ENCODE data around the gene HPSE.
"Not testable (repeated sequence)": the region's sequence is repeated elsewhere in the genome, so short reads cannot be mapped to it uniquely, and the experiment has no call there.

HPSE gene

DNA sequence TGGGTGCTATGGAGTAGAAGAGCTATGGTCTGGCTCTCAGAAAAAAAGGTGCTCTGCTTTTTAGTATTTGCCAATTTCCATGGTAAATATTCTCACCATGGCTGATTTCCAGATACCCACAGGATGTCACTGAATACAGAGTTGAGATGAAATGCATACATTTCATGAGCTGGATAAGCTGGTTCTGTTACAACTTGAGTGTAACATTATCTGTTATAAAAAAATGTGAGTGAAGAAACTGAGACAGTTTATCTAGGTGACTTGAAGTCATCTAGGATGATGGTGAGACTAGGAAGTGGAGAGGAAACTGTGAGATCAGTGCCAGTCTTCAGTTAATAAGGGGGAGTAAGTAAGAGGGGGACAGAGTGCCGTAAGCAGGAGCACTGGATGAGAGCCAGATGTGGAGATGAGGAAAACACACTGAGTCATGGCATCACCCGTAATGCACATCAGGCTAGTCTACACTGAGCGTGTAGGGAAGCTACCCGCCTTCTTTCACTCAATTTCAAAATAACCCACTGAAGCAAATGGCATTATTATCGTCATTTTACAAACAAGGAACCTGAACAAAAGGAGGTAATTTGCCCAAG is 5.0 kb downstream of the HPSE start:
- DNase-seq, result no peak

DNA sequence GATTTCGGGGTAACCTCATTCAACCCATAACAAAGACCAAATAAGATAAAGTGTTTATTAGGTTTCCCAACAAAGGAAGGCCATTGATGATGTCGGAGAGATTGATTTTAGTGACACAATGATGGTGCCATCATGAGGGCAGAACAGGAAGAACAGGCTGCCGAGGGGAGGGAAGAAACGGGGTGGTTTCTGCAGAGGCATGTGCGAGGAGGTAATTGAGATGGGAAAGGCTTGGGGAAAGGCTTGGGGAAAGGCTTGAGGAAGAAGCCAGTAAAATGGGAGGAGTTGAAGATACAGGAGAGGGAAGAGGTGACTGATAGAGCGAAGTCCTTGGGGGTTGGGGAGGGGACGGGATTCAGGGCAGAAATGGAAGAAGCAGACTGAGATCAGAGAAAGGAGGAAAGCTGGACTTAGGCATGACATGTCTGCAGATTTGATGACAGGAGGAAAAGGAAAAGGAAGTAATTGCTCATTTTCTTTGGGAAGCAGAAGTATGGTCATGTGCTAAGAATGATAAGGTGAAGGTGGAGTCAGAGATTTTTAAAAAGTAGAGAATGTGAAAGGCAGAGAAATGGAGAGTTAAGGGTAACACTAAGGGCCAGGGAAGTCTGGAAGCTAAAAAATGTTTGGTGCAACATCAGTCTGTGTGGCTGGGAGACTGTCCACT is 6.0 kb downstream of the HPSE start:
- DNase-seq, result no peak

- DNase-seq, result no peak
Measured at GRCh38 chr4:83326546-83326945, 8.1 kb downstream of the HPSE start.

DNA sequence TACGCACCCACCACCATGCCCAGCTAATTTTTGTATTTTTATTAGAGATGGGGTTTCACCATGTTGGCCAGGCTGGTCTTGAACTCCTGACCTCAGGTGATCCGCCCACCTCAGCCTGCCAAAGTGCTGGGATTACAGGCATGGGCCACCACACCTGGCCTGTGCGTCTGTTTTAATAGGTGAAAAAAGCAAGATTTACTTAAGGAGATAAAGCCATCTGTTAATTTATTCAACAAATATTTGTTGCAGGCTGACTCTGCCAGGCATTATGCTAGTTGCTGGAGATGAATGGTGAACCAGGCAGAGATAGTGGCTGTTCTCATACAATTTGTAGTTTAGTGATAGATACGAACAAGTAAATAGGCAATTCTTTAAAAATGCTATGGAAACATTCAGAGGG is 9.3 kb downstream of the HPSE start:
- DNase-seq, result not testable (repeated sequence)

GRCh38 chr4:83323136-83323535 is 11.5 kb downstream of the HPSE start:
- no peak for DNase-seq

- DNase-seq, result peak; percentile 61
Measured at GRCh38 chr4:83320548-83320947, 14.1 kb downstream of the HPSE start.

- DNase-seq, result no peak
Measured at GRCh38 chr4:83318666-83319065, 16.0 kb downstream of the HPSE start.

DNA sequence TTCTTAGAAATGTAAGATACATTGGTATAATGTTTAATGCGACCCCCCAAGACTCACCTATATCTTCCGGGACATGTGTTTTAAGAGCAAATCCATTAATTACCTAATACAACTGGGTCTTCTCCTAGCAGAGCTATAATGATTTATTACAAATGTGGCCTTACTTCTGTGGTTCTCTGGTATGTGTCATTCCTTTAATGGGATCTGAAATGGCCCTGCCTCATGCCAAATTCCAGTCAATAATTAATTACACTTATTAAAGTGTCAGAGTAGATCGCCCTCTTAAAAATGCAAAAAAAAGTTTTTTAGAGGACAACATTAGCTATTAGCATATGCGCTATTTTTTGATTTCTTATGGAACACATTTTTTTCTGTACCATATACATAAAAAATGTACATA is 17.0 kb downstream of the HPSE start:
- DNase-seq, result no peak

- no peak for DNase-seq
Measured at GRCh38 chr4:83316459-83317165, 18.0 kb downstream of the HPSE start.

- DNase-seq, result no peak
Measured at GRCh38 chr4:83315341-83315870, 19.2 kb downstream of the HPSE start.

DNA sequence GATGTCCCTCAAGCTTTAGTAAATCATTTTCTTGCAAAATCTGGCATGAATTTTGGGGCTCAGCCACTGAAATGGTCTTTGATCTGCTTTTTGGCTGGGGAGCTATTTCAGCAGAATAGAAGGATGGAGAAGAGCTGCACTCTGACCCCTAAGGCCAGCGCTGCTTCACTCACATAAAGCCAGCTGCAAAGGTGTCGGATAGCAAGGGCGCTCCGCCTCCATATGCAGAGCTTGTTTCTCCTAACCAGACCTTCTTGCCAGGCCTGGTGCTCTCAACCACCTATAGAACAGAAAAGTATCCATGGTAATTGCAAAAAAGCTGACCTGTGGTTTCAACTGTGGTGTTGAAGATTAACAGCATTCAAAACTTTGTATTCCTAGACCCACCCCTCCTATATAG is 26.0 kb downstream of the HPSE start:
- no peak for DNase-seq

- DNase-seq, result no peak
Measured at GRCh38 chr4:83307920-83308319, 26.7 kb downstream of the HPSE start.

DNA sequence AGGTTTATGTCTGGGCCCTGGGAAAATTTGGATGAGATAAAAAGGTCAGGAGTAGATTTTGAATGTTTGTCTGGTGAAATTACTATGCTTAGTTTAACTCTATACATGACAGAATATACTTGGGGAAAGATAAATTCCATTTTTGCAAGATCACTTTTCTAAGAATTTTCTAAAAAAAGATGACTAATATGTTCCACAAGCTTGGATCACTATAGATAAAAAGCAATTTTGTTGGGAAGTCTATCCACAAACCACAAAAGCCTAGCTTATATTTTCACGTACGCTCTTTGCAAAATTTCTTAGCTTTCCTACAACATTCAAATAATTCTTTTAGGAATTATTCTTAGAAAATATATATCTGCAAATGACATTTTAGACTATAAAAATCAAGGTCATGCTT is 29.5 kb downstream of the HPSE start:
- DNase-seq, result no peak

GRCh38 chr4:83297548-83298260 is 36.9 kb downstream of the HPSE start:
- DNase-seq, result no peak

GRCh38 chr4:83293305-83294046 is 41.2 kb downstream of the HPSE start:
- DNase-seq, result no peak

DNA sequence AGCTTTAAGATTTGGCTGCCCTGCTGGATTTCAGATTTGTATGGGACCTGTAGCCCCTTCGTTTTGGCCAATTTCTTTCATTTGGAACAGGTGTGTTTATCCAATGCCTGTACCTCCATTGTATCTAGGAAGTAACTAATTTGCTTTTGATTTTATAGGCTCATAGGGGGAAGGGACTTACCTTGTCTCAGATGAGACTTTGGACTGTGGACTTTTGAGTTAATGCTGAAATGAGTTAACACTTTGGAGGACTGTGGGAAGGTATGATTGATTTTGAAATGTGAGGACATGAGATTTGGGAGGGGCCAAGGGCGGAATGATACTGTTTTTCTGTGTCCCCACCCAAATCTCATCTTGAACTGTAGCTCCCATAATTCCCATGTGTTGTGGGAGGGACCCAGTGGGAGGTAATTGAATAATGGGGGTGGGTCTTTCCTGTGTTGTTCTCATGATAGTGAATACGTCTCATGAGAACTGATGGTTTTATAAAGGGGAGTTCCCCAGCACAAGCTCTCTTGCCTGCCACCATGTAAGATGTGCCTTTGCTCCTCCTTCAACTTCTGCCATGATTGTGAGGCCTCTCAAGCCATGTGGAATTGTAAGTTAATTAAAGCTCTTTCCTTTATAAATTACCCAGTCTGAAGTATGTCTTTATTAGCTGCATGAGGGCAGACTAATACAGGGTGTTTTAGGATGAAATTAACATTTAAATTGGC is 44.4 kb downstream of the HPSE start:
- not testable (repeated sequence) for DNase-seq

DNA sequence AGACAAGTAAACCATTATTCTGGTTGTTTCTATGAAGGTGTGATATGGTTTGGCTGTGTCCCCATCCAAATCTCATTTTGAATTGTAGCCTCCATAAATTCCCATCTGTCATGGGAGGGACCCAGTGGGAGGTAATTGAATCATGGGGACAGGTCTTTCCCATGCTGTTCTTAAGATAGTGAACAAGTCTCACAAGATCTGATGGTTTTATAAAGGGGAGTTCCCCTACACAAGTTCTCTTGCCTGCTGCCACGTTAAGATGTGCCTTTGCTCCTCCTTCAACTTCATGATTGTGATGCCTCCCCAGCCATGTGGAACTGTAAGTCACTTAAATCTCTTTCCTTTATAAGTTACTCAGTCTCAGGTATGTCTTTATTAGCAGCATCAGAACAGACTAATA is 46.3 kb downstream of the HPSE start:
- not testable (repeated sequence) for DNase-seq

- DNase-seq, result no peak
Measured at GRCh38 chr4:83285055-83285407, 49.6 kb downstream of the HPSE start.

DNA sequence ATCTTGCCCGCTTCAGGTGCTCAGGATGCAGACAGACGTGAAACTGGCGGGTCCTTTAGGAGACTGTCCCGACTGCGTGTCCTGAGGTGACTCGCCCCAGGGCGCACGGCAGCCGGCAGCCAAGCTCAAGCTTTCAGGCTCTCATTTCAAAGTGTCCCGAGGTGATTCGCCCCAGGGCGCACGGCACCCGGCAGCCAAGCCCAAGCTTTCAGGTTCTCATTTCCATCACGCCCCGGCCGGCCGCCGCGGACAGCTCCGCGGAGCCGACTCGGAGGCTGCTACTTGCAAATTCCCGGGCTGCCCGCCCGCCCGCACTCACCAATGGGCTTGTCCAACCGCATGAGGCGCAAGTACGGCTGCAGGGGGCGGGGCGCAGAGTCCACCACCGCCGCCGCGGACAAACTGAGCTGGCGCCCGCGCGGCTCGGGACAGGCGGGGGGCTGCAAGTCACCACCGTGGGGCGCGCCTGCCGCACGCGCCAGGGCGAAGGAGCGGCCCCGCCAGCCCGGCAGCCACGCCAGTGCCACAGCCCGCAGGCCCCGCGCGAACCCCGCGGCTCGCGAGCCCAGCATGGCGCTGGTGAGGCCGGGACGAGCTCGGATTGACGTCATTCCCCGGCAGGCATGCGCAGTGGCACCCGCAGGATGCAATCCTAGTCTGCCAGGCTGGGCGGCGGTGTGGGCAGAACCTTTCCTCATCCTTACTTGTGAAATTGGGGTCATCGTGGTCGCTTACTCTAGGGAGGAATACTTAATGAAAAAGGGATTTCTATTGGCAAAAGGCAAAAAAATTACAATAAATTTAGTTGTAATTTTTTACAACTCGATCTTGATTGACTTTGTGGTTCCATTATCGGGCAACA is 50.2 kb downstream of the HPSE start, which contains the start of gene COQ2:
Gene COQ2, minus strand, starts transcription at position 606 of the 862 bp plus-strand sequence. Its CDS starts 34 bp downstream, at position 572.
- peak; percentile 97 for DNase-seq

DNA sequence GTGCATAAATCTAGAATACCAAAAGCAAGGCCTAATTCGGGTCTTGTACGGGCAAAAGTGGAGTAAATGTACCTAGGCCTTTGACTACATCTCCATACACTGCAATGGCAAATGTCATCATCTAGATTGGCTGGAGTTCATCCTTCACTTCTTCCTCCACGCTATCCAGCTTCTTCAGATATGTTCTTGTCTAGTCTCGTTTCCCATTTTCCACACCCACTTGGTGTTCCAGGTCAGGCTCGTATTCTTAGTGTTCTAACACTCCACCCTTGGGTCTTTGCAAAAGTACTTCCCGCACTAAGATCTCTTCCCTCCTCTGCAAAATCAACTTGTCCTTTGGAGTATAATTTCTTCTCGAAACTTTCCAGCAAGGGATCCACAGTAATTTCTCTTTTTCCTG is 51.5 kb downstream of the HPSE start:
- no peak for DNase-seq

GRCh38 chr4:83282049-83282535 is 52.6 kb downstream of the HPSE start:
- DNase-seq, result no peak

Measured in activated CD8-positive, alpha-beta memory T cell treated with anti-CD3 and anti-CD28 coated beads, Interleukin-2, amount 50 U/mL, for 48 hours (primary cell).